ENCODE measurements around the gene SLC13A2.

Gene SLC13A2

GRCh38 chr17:28494445-28495188 is 21.2 kb downstream of the SLC13A2 start:
- peak; percentile 76 for DNase-seq

DNA sequence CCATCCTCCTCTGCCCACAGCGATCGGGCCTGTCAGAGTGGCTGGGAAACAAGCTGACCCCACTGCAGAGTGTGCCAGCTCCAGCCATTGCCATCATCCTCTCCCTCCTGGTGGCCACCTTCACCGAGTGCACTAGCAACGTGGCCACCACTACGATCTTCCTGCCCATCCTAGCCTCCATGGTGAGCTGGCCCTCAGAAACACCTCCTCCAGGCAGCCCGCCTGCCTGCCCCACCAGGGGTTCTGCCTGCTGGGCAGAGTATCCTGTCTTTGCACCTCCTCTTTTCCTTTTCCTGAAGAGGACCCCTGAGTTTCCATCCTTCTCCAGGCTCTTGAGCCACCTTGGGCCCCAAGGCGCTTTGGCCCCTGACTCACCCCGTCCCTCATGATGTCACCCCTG is 22.2 kb downstream of the SLC13A2 start:
- no peak for DNase-seq

DNA sequence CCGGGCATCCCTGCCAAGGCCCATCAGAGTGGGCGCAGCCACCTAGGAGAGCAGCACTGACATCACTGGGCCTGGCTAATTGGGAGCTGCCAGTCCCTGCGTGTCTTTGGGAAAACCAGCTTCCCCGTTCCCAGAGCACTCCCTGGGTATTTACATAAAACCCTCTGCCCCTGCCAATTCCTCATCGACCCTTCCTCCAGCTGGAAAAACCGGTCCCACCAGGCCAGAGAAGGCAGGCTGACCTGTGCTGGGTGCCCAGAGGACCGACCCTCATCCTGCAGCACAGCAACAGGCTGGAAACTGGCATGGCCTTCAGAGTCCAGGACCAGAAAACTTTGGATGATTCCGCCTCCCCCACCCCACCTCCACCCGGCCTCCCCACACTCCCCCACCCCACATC is 24.5 kb downstream of the SLC13A2 start:
- DNase-seq: no peak

DNA sequence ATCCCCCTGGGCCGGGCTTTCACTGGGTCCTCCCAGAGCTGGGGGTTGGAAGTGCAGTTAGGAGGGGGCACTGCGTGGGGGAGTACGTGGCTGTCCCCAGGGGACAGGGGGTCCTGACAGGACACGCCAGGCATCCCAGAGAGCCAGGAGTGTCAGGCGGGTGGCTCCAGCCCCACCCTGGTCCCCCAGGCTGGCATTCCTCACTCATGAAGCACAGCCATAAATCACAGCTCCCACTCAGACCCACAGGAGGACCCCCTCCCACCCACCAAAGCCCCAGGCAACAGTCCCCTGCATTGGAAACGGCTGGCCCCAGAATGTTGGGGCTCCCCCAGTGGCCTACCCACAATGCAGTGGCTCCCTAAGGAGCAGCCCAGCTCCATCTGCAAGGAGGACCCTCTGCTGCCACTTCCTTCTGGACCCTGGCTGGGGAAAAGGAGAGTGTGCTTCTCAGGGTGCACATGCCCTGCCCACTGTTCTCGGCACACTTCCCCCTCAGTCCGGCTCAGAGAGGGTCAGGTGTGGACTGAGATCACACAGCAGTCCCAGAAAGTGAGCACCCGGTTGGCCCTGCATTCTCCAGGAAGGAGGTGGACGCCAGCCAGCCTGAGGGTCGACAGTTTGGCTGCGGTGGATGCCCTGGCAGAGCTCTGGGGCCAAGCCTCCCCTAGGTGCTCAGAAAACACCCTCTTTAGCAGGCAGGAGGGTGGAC is 25.4 kb downstream of the SLC13A2 start:
- no peak for DNase-seq

- DNase-seq: no peak
These were observed 25.9 kb downstream of the SLC13A2 start for GRCh38 chr17:28499364-28499664.

GRCh38 chr17:28499684-28500357 is 26.4 kb downstream of the SLC13A2 start:
- DNase-seq: no peak

DNA sequence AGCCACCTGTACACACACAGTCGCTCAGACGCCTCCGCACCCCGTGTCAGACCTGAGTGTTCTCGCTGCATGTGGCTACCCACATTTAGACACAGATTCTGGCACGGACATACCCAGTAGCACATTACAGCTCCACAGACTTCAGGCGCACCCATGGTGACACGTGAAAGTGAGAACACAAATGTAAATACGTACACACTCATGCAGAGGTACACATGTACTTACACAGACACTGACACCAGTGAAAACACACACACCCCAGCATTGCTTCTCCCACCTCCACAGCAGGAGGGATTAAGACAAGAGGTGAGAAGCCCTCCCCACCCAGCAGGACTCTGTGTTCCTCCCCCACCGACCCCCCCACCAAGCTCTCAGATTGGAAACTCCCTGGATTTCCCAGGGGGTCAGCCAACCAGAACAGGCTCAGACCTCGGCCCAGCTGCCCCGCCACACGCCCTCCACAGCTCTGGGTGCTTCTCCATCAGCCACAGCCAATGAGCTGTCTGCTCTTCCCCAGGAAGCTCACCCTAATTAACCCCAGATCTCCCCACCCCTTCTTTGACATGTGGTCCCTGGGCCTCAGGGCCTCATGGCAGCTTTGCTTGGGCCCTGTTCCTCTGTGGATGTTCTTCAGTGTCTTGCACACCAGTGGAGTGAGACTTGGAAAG is 27.4 kb downstream of the SLC13A2 start:
- no peak for DNase-seq

GRCh38 chr17:28501421-28502284 is 28.2 kb downstream of the SLC13A2 start:
- DNase-seq: no peak

DNA sequence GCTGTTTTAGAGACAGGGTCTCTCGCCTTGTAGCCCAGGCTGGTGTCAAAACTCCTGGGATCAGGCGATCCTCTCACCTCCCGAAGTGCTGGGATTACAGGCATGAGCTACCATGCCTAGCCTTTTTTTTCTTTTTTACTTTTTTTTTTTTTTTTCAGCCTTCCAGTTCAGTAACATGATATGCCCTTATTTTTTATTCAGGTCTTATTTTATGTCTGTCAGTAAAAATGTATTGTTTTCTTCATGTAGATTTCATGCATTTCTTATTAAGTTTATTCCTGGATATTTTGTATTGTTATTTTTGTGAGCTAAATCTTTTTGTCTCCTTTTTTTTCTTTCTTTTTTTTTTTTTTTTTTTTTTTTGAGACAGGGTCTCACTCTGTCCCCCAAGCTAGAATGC is 30.0 kb downstream of the SLC13A2 start:
- no peak for DNase-seq

DNA sequence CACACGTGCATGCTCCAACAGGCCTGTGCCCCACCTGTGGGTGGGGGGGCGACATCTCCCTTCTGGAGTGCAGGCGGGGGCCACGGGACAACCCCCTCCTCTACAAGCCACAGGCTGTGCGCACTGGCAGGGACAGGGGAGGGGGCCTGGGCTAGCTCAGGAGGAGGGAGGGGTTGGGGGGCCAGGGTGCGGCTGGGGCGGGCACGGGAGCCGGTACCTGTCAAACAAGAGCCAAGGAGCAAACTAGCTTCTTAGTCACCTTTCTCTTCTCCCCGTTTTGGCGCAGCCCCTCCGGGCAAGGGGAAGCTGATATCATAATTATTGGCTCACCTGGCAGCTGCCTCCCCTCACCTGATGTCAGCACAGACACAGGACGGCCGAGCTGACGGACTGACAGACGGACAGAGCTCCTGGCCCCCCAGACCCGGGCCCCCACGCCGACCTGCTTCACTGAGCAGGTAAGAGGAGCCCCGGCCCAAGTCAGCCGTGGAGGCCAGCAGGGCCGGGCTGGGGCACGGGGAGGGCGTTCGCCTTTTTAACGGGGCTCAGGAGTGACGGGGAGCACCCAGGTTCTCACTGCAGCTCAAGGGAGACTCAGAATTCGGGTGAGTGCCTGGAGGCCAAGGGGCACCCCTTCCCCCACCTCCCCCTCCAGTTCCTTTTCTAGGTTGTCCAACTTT is 32.7 kb downstream of the SLC13A2 start, which contains the start of gene FOXN1:
TSS of gene FOXN1 (plus strand) at position 363 of the 680 bp plus-strand sequence. CDS start 17,622 bp downstream, outside the sequence.
- no peak for DNase-seq

DNA sequence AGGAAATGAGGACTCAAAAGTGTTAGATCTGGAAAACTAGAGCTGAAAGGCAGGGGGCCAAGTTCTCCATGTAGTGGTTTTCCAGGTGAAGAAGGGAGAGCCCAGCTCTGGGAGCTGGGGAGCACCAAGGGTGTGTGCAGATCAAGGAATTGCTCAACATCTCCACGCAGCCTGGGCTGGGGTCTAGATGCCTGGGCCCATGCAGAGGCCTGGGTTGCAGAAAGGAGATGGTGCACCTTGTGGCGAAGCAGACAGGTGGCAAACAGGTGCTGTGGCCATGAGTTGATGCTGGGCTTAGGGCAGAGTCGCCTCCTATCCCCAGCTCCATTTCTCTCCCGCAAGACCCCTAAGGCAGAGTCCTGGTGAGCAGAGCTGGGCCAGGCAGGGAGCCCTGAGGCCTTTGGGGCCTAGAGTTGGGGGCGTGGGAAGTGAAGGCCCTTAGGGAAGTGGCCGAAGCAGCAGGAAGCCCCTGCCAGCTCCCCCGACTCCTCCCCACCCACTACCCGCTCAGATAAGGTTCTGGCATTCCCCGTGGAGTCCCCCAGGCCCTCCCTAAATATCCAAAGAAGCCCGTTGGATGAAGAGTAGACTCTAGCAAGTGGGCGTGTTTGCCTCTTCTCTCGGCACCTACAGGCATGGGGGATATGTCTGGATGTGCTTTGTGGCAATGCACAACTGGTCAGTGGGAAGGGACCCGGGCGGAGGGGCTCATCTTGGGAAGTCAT is 33.5 kb downstream of the SLC13A2 start:
- DNase-seq: no peak

DNA sequence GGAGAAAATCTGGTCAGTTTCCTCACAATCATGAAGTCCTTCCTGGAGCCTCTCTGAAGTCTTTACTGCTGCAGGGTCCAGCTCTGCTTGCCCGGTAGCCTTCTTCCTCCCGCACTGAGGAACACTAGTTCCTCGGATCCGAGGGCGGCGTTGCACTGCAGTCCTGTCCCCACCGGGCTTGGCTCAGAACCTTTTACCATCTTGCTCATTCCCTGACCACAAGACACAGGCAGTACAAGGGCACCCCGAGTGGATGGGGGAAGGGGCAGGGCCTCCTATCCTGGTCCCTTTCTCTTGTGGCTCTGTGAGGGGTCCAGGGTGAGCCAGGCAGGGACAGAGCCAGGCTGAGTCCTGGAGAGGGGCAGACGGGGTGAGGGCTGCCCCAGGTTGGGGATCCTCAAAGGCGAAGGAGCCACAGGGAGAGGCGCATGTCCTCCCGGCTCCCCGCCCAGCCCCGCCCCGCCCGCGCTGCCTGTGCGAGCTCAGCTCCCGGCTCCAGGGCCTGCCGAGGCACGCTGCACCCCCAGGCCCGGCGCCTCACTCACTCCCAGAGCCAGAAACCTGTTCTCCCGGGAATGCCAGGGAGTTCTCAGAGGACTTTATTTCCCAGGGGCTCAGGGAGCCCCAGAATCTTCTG is 34.2 kb downstream of the SLC13A2 start:
- no peak for DNase-seq

DNA sequence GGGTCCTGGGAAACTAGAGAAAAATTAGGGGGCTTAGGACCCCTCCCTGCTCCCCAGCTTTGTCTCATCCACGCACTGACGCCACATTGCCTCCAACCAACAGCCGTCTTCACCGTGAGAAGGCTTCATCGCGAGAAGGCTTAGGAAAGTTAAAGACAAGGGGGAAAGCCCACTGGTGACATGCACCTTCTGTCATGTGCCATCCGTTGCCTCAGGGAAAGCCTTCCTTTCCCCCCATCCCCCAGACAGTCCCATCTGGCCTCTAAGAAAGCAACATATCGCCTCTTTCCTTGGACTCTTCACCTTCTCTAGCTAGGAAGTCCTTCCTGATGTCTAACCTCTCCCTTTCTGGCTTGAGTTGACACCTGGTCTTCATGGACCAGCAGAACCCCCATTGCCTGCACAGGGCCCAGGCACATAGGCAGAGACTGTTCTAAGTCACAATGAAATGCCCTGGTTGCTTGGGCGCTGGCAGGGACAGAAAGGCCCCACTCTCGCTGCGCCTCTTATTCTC is 34.8 kb downstream of the SLC13A2 start:
- DNase-seq: no peak

- no peak for DNase-seq
These were observed 36.3 kb downstream of the SLC13A2 start for GRCh38 chr17:28509789-28510188.

DNA sequence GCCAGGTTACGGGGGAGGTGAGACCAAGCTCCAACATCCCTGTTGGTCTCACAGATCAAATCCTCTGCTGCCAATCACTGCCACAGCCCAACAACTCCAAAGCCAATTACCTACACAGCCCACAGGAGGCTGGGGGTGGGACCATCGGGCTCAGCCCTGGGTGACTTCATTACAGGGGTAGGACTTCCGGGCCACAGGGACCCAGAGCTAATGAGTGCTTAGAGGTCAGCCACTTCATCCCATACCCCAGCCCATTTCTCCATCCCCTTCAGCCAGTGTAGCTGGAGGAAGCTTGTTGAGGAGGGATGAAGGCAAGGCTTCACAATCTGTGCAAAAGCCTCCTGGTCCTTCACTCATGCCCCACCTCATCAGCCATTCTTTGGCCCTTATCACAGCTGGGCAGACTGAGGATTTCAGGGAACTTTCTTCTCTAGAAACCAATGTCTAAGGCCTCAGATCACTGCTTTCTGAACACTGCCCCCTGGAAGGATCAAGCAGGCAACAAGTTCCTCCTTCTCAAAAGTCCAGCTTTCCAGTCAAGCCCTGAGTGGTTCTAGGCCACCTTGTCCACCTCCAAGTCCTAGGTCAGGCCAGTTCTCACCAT is 38.5 kb downstream of the SLC13A2 start:
- no peak for DNase-seq

DNA sequence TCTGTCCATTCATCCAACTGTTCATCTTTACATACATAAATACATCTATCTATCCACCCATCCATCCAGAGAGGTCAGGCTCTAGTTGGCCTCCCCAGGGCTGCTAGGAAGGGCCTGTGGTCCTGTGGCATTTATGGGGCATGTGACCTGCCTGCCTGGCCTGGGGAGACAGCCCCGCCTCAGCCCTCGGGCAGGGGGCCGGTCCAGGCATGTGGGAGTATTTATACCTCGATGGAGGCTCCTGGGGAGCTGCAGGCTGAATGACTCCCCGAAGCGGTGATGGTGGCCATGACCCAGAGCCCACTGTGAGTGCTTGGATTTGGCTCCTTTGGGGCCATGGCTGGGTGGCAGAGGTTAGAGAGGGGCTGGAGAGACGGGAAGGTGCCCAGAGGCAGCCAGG is 40.0 kb downstream of the SLC13A2 start:
- no peak for DNase-seq

- no peak for DNase-seq
These were observed 41.1 kb downstream of the SLC13A2 start for GRCh38 chr17:28514561-28515002.

- no peak for DNase-seq
These were observed 42.1 kb downstream of the SLC13A2 start for GRCh38 chr17:28515518-28515917.

- DNase-seq: no peak
These were observed 44.7 kb downstream of the SLC13A2 start for GRCh38 chr17:28518132-28518531.

DNA sequence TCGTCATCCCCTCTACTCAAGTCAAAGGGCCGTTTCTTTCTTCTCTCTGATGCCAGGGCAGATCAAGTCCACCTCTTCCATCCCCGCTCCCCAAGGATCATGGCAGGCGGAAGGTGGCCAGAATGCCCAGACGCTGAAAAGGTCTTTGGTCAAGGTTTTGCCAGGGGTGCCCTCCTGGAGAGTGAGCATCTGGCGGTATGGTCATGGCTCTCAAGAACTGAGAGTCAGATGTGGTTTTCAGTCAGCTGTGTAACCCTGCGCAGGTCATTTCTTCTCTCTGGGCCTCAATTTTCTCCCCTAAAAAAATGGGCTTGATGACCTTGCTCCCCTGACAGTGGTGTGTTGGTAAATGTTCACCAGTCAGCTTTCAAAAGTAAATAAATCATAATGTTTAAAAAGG is 45.1 kb downstream of the SLC13A2 start:
- no peak for DNase-seq

Measured in CD4-positive, alpha-beta T cell treated with Interleukin-10 for 1 hour (primary cell).